ENCODE measurements around the gene SLFN11.
"Not testable (repeated sequence)": the region's sequence is repeated elsewhere in the genome, so short reads cannot be mapped to it uniquely, and the experiment has no call there.

GRCh38 chr17:35414707-35415106 is 41.3 kb upstream of the SLFN11 start:
- not testable (repeated sequence) for TF ChIP-seq CTCF, POLR2A (IDR thresholded peaks at IDR 0.05)
